AG09319 (cell line): Measurements from ENCODE around the gene MEIOC.

Experiments used
- DNase-seq: peaks from one replicate; pipeline ENCODE4 v3.0.0-alpha.2; 2010; ENCODE audit warnings: low read depth; ENCODE audit errors: extremely low read depth
- TF ChIP-seq, protein P1 (sequence below): IDR thresholded peaks from 2 replicates; pipeline ENCODE4 v1.5.1; 2011; ENCODE audit warnings: low read depth, mild to moderate bottlenecking, inconsistent platforms, low read length, moderate library complexity

MEIOC gene

GRCh38 chr17:44655983-44656710 is at the start of gene MEIOC:
MEIOC (plus strand) TSS chr17:44656468; CDS start chr17:44656614, 146 bp downstream.
- DNase-seq, result no peak

GRCh38 chr17:44606658-44607057 is 49.6 kb upstream of the MEIOC start:
- DNase-seq, result no peak
- TF ChIP-seq, protein P1, sequence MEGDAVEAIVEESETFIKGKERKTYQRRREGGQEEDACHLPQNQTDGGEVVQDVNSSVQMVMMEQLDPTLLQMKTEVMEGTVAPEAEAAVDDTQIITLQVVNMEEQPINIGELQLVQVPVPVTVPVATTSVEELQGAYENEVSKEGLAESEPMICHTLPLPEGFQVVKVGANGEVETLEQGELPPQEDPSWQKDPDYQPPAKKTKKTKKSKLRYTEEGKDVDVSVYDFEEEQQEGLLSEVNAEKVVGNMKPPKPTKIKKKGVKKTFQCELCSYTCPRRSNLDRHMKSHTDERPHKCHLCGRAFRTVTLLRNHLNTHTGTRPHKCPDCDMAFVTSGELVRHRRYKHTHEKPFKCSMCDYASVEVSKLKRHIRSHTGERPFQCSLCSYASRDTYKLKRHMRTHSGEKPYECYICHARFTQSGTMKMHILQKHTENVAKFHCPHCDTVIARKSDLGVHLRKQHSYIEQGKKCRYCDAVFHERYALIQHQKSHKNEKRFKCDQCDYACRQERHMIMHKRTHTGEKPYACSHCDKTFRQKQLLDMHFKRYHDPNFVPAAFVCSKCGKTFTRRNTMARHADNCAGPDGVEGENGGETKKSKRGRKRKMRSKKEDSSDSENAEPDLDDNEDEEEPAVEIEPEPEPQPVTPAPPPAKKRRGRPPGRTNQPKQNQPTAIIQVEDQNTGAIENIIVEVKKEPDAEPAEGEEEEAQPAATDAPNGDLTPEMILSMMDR, result no peak

More at GRCh38 chr17:44655983-44656710, at the start of gene MEIOC:
- TF ChIP-seq, protein P1, result no peak

DNA sequence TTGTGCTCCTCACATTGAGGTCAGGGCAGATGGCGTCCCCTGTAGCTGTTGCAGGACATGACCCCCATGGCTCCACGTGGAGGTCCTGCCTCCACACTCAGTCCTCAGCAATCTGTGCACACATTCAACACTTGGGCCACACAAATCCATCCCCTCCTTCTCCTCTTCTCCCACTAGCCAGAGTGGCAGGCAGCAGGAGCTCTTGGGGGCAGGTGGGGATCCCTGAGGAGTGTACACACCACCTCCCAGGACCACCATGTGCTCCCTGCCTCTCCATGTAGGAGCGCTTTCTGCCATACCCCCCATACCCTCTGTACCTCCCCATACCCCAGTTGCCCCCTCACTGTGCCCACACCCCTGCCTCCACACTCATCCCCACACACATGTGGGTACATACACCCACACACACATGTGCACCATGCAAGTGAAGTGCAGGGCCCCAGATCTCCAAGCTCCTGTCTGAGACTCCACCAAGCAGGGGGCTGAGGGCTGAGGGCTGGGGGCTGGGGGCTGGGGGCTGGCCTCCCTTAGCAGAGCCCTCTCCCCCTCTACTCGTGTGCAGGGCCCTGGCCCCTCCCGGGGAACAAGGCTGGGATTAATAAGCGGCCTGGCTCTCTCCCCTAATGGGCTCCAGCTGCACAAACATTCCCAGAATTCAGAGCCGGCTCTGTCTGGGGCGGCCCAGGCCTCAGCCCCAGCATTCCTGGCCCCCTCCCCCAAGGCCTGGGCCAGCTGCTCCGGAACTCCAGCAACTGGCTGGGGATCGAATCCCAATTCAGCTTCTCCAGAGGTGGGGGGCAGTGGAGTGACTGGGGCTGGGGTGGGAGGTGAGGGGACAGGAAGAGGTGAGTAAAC is 48.2 kb upstream of the MEIOC start:
- TF ChIP-seq, protein P1, result no peak
- peak; percentile 56 for DNase-seq

- no peak for DNase-seq
- TF ChIP-seq, protein P1, result no peak
These were observed 47.4 kb upstream of the MEIOC start for GRCh38 chr17:44608727-44609435.

DNA sequence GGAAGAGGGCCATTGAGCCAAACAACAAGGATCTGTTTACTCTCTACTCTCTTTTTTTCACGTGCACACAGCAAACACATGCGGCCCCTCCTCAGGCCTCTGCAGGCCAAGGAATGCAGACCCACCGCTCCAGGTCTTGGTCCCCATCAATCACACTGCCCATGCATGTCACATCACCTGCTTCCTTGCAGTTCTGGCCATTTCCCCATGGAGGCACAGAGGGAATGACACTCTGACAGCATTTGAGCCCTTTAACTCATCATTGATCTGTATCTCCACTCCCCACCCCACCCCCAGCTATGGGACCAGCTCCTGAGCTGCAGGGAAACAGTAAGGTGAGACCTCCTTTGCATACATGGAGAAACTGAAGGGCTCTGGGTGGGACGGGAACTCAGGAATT is 45.9 kb upstream of the MEIOC start:
- TF ChIP-seq, protein P1, result no peak
- DNase-seq, result no peak

GRCh38 chr17:44610871-44611270 is 45.4 kb upstream of the MEIOC start:
- TF ChIP-seq, protein P1, result no peak
- DNase-seq, result no peak
